Fibroblast of lung (primary cell): ENCODE data around the gene KCNK15.

ENCODE experiments used
- CTCF ChIP-seq, 2 donors: IDR thresholded peaks in 1 of 2; conservative IDR thresholded peaks in 1 of 2; 1 replicate in 1 of 2; 2 replicates in 1 of 2; pipeline ENCODE4 v1.5.1; 2011 to 2012; ENCODE audit warnings: low read length in 2 of 2, control low read depth in 1 of 2, inconsistent platforms in 1 of 2, low read depth in 1 of 2, mild to moderate bottlenecking in 1 of 2
- EZH2 ChIP-seq: IDR thresholded peaks from 2 replicates; pipeline ENCODE4 v1.5.1; 2012; ENCODE audit warnings: low read length, control low read depth, mild to moderate bottlenecking; ENCODE audit errors: missing control alignments

DNA sequence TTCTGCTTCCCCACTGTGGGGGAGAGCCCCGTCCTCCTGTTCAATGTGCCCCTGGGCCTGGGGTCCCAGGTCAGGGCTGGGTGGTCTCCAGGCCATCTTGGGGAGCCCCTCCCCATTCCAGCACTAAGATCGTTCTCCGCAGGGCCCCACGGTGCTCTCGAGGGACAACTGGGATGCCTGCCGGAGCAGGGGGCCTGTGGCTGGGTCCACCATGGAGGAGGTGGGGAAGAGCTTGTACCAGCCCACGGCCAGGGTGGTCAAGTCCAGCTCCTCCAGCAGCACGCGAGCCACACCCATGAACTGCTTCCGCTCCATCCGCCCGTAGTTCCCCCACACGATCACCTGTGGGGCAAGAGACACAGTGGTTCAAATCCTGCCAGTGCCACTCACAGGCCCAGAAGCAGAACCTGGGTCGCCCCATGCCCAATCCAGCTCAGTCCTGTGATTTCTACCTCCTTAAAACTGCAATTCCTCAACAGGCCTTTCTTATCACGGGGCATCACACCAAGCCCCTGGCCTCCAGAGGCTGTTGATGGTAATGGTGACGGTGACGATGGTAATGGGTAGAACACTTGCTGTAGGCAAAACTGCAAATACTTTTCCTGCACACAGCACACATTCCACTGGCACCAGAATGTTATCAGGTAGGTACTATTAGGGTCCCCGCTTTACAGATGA lies 10.5 kb downstream of the KCNK15 start:
- no peak for TF ChIP-seq CTCF (conservative IDR thresholded peaks at IDR 0.05 in 1 of 2, IDR thresholded peaks at IDR 0.05 in 1 of 2; ENCODE audit: low read depth in 1 of 2, low read length in 2 of 2)
- TF ChIP-seq EZH2 = no peak
